ENCODE measurements around the gene GOLGA1.

DNA sequence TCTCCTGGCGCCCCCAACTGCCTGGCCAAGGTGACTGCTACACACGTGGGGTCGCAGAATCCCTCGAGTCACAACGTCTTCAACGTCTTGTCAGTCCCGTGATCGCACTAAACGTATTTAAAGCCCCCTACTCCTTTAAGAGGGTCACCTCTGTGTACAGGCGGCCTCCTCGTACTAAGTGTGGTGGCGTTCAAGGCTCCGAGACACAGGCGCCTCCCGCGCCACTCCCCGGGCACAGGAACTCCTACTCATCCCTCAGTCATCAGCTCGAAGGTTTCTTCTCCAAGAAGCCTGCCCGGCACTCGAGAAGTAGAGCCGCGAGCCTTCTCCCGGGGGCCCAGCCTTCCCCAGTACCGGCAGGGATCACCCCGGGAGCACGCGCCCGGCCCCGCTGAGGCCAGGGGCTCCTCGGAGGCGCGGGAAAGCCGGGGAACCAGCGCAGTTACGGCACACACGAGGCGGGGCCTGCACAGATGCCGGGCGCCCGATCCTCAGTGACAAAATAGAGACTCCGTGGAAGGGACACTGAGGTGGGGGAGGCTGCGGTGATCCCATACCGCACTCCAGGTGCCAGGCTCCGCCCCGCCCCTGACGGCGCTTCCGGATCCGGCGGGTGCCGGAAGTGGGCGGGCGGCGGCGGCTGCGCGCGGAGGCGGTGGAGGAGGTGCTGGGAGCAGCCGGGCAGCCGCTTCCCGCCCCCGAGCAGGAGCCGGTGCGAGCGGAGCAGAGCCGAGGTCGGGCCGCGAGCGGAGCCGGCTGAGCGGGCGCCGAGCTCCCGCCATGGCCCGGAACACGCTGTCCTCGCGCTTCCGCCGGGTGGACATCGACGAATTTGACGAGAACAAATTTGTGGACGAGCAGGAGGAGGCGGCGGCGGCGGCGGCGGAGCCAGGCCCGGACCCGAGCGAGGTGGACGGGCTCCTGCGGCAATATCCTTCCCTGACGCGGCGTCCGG lies 72.1 kb downstream of the GOLGA1 start:
- TF ChIP-seq CBFB (CRISPR knock-in tag; IDR thresholded peaks at IDR 0.05; ENCODE audit: low read depth) (no peak), ZBTB43 (CRISPR knock-in tag; IDR thresholded peaks at IDR 0.05) (peak; percentile 23; the same call in 1 of the 2 replicates), ZNF138 (CRISPR knock-in tag; conservative IDR thresholded peaks at IDR 0.05) (peak; percentile 88), JUN (CRISPR knock-in tag; IDR thresholded peaks at IDR 0.05) (peak; percentile 28; the same call in 1 of the 2 replicates), CREB1 (CRISPR knock-in tag; IDR thresholded peaks at IDR 0.05) (no peak), SP1 (CRISPR knock-in tag; conservative IDR thresholded peaks at IDR 0.05) (peak; percentile 97), E2F5 (CRISPR knock-in tag; IDR thresholded peaks at IDR 0.05) (peak; percentile 97), MAX (CRISPR knock-in tag; IDR thresholded peaks at IDR 0.05) (peak; percentile 86), RELA (CRISPR knock-in tag; IDR thresholded peaks at IDR 0.05; ENCODE audit: borderline replicate concordance) (peak; percentile 42; the same call in 1 of the 2 replicates), TP53 (CRISPR knock-in tag; IDR thresholded peaks at IDR 0.05) (peak; percentile 83; the same call in 1 of the 2 replicates), ERG (CRISPR knock-in tag; IDR thresholded peaks at IDR 0.05) (no peak)
- TF ChIP-seq, protein P1, sequence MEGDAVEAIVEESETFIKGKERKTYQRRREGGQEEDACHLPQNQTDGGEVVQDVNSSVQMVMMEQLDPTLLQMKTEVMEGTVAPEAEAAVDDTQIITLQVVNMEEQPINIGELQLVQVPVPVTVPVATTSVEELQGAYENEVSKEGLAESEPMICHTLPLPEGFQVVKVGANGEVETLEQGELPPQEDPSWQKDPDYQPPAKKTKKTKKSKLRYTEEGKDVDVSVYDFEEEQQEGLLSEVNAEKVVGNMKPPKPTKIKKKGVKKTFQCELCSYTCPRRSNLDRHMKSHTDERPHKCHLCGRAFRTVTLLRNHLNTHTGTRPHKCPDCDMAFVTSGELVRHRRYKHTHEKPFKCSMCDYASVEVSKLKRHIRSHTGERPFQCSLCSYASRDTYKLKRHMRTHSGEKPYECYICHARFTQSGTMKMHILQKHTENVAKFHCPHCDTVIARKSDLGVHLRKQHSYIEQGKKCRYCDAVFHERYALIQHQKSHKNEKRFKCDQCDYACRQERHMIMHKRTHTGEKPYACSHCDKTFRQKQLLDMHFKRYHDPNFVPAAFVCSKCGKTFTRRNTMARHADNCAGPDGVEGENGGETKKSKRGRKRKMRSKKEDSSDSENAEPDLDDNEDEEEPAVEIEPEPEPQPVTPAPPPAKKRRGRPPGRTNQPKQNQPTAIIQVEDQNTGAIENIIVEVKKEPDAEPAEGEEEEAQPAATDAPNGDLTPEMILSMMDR (IDR thresholded peaks at IDR 0.05) = no peak
- TF ChIP-seq, protein P2, sequence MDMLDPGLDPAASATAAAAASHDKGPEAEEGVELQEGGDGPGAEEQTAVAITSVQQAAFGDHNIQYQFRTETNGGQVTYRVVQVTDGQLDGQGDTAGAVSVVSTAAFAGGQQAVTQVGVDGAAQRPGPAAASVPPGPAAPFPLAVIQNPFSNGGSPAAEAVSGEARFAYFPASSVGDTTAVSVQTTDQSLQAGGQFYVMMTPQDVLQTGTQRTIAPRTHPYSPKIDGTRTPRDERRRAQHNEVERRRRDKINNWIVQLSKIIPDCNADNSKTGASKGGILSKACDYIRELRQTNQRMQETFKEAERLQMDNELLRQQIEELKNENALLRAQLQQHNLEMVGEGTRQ (CRISPR knock-in tag; IDR thresholded peaks at IDR 0.05) = peak; percentile 29; the same call in 1 of the 2 replicates

All from WTC11 (cell line).